Astrocyte of the cerebellum (primary cell): Measurements from ENCODE around the gene KIAA1671.

ENCODE experiments used
- DNase-seq: peaks from one replicate; pipeline ENCODE4 v3.0.0-alpha.2; 2011; ENCODE audit warnings: low read depth
- H3K4me3 ChIP-seq: 2 replicates; pipeline ENCODE4 v1.5.1; 2011; ENCODE audit warnings: mild to moderate bottlenecking, low read depth, low read length, moderate library complexity
- CTCF ChIP-seq: IDR thresholded peaks from 2 replicates; pipeline ENCODE4 v1.5.1; 2012; ENCODE audit warnings: low read length, low read depth, moderate library complexity, mild to moderate bottlenecking; ENCODE audit errors: missing control alignments
- in situ Hi-C: cut with HindIII; loops from 2 replicates; pipeline ENCODE4 v1.10.0; 2017; ENCODE audit warnings: low sequenced_read_pairs

Gene KIAA1671

GRCh38 chr22:24926849-24927579 is 25.5 kb upstream of the KIAA1671 start:
- in situ Hi-C loops = no loop called here
- no peak overlapping the region for H3K4me3 ChIP-seq
- TF ChIP-seq CTCF = no peak
- no peak for DNase-seq

DNA sequence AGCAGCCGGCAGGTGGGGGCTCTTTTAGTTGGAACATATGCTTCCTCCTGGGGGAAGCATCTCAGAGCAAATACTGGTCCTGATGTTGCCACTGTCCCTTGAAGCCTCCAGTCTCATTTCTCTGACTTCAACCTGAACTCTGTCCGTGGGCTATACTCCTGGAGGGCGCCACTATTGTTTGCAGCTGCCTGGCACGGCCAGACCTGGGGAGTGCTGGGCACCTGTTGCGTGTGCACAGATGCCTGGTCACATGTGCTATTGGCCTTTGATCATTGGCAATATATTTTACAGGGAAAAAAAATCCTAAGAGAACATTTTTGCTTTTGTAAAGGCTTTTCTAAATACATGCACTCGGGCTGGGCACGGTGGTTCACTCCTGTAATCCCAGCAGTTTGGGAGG is 24.2 kb upstream of the KIAA1671 start:
- no peak for TF ChIP-seq CTCF
- in situ Hi-C loops = no loop called here
- DNase-seq = no peak
- H3K4me3 ChIP-seq = no peak overlapping the region

- TF ChIP-seq CTCF = no peak
- H3K4me3 ChIP-seq = no peak overlapping the region
- no peak for DNase-seq
- in situ Hi-C loops = no loop called here
These were observed 21.8 kb upstream of the KIAA1671 start for GRCh38 chr22:24930678-24931077.

DNA sequence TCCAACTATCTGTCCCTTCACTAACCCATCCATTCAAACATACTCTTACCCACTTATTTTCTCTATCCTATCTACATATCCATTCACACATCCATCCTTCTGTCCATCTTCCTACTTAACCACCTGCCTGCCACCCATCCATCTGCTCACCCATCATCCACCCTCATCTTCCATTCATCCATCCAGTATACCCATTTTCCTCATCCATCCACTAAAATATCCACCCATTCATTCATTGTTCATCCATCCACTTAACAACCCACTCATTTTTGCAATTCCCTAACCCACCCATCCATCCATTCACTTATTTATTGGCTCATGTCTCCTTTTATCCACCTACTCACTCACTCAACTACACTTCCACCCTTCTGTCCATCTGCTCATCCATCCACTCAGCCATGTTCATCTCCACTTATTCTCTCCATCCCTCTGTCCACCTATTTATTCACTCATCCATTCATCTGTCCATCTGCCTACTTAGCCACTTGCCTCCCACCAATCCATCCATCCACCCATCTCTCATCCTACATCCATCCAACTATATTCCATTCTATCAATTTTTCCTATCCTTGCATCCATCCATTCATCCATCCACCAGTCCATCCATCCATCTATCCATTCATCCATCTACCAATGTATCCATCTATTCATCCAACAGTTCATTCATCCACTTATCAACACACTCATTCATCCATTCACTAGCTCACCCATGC is 16.6 kb upstream of the KIAA1671 start:
- no peak for DNase-seq
- in situ Hi-C loops = no loop called here
- no peak overlapping the region for H3K4me3 ChIP-seq
- no peak for TF ChIP-seq CTCF

- TF ChIP-seq CTCF = peak; percentile 40
- no peak overlapping the region for H3K4me3 ChIP-seq
- no peak for DNase-seq
- in situ Hi-C loops = no loop called here
These were observed 15.4 kb upstream of the KIAA1671 start for GRCh38 chr22:24937114-24937513.

DNA sequence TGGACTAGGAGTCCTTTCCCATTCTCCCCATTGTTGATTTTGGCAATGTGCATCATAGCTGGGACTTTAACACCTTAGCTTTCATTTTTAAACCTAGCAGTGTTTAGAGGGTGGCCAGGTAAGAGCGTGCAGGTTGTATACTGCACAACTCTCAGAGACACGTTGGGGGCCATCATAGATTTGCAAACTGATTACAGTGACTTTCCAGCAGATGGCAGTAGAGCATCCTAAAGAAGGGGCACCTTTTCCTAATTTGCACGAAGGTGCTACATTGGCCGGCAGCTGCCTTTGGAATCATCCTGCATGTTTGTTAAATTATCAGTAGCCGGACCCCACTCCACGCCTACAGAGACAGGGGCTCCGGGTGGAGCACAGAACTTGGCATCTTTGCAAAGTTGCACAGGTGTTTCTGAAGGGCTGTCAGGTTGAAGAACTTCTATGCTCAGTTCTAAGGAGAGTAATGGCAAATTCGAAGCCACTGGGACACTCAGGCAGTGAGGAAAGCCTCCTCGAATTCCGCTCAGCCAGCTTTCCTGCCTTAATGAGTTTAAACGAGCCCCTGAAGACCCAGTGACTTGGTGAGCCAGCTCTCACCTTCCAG is 13.7 kb upstream of the KIAA1671 start:
- no peak overlapping the region for H3K4me3 ChIP-seq
- in situ Hi-C loops = no loop called here
- peak; percentile 24 for DNase-seq
- peak; percentile 82 for TF ChIP-seq CTCF
